CD14-positive monocyte (primary cell): ENCODE results near the gene NTN5. TPM values are rescaled to one million over a fixed set of nuclear protein-coding genes. Genes with fewer than 3 reads are reported as not detected.

Experiments used
- DNase-seq, 3 donors: peaks; one replicate each; pipeline ENCODE4 v3.0.0-alpha.2; 2011 to 2022
- H2AFZ ChIP-seq: 2 replicates; pipeline ENCODE4 v1.6.0; 2012; ENCODE audit warnings: mild to moderate bottlenecking, low read depth, low read length, inconsistent platforms; ENCODE audit not compliant: insufficient read depth, poor library complexity, severe bottlenecking
- H3K27ac ChIP-seq, 2 donors: 1 replicate in 1 of 2; 2 replicates in 1 of 2; pipeline ENCODE4 v1.5.1; 2012 to 2013; ENCODE audit warnings: low read length in 2 of 2, control low read depth in 1 of 2, inconsistent platforms in 1 of 2, low read depth in 1 of 2, mild to moderate bottlenecking in 1 of 2
- H3K27me3 ChIP-seq, 2 donors: one replicate each; pipeline versions ENCODE4 v1.6.0 to v1.6.1; 2011 to 2013; ENCODE audit warnings: low read length in 2 of 2; ENCODE audit not compliant: control insufficient read depth in 2 of 2, insufficient read depth in 2 of 2
- H3K36me3 ChIP-seq, 2 donors: replicated peaks in 1 of 2; 1 replicate in 1 of 2; 2 replicates in 1 of 2; pipeline versions ENCODE4 v1.5.1 to v1.6.1; 2012 to 2013; ENCODE audit warnings: low read length in 2 of 2, control low read depth in 1 of 2, inconsistent platforms in 1 of 2, mild to moderate bottlenecking in 1 of 2; ENCODE audit not compliant: insufficient read depth in 2 of 2, control insufficient read depth in 1 of 2
- H3K4me1 ChIP-seq, 2 donors: 1 replicate in 1 of 2; 2 replicates in 1 of 2; pipeline versions ENCODE4 v1.5.1 to v1.6.1; 2012 to 2013; ENCODE audit warnings: low read length in 2 of 2, control low read depth in 1 of 2, inconsistent platforms in 1 of 2, mild to moderate bottlenecking in 1 of 2, moderate library complexity in 1 of 2; ENCODE audit not compliant: insufficient read depth in 2 of 2, control insufficient read depth in 1 of 2
- H3K4me2 ChIP-seq: replicated peaks from 2 replicates; pipeline ENCODE3; 2012; ENCODE audit warnings: low read length, moderate library complexity, mild to moderate bottlenecking; ENCODE audit not compliant: poor library complexity, severe bottlenecking; ENCODE audit errors: extremely low read depth
- H3K4me3 ChIP-seq, 3 experiments: fragments of 200-600 bp in 1 of 3; sonication (generic) in 1 of 3; replicated peaks in 1 of 3; 1 replicate in 2 of 3; 2 replicates in 1 of 3; pipeline ENCODE4 v1.5.1; 2011 to 2013; ENCODE audit warnings: low read length in 3 of 3, mild to moderate bottlenecking in 3 of 3, control low read depth in 2 of 3, low read depth in 2 of 3, inconsistent platforms in 1 of 3, moderate library complexity in 1 of 3
- H3K79me2 ChIP-seq: 2 replicates; pipeline ENCODE4 v1.6.0; 2012; ENCODE audit warnings: mild to moderate bottlenecking, control low read depth, inconsistent platforms, low read length, moderate library complexity; ENCODE audit not compliant: insufficient read depth
- H3K9ac ChIP-seq: 2 replicates; pipeline ENCODE4 v1.6.0; 2017; ENCODE audit warnings: low read length, mild to moderate bottlenecking; ENCODE audit not compliant: insufficient read depth, poor library complexity, severe bottlenecking
- H3K9me3 ChIP-seq, 2 donors: replicated peaks in 1 of 2; 1 replicate in 1 of 2; 2 replicates in 1 of 2; pipeline versions ENCODE4 v1.5.1 to v1.6.1; 2012 to 2013; ENCODE audit warnings: low read length in 2 of 2, control low read depth in 1 of 2; ENCODE audit not compliant: control insufficient read depth in 1 of 2, insufficient read depth in 1 of 2
- H4K20me1 ChIP-seq: 2 replicates; pipeline ENCODE4 v1.6.0; 2012; ENCODE audit warnings: mild to moderate bottlenecking, low read length, control low read depth, moderate library complexity; ENCODE audit not compliant: insufficient read depth
- H3K27ac Mint-ChIP-seq, 7 donors: one replicate each; pipeline ENCODE4 v1.8.0; 2020; ENCODE audit warnings: mild to moderate bottlenecking in 7 of 7, mixed read lengths in 7 of 7, moderate library complexity in 6 of 7, inconsistent platforms in 2 of 7
- H3K27me3 Mint-ChIP-seq, 3 donors: one replicate each; pipeline ENCODE4 v1.8.0; 2021 to 2022; ENCODE audit warnings: low read depth in 3 of 3, mild to moderate bottlenecking in 3 of 3, mixed read lengths in 3 of 3, moderate library complexity in 3 of 3, inconsistent platforms in 1 of 3
- H3K36me3 Mint-ChIP-seq, 2 donors: one replicate each; pipeline ENCODE4 v1.8.0; 2020; ENCODE audit warnings: mixed read lengths in 2 of 2, inconsistent platforms in 1 of 2, mild to moderate bottlenecking in 1 of 2
- H3K4me1 Mint-ChIP-seq: one replicate; pipeline ENCODE4 v1.8.0; 2020; ENCODE audit warnings: mild to moderate bottlenecking, mixed read lengths
- H3K4me3 Mint-ChIP-seq, 2 donors: one replicate each; pipeline ENCODE4 v1.8.0; 2020; ENCODE audit warnings: mild to moderate bottlenecking in 2 of 2, mixed read lengths in 2 of 2, moderate library complexity in 1 of 2
- H3K9me3 Mint-ChIP-seq, 7 donors: one replicate each; pipeline ENCODE4 v1.8.0; 2020 to 2022; ENCODE audit warnings: mixed read lengths in 7 of 7, mild to moderate bottlenecking in 6 of 7, moderate library complexity in 6 of 7, inconsistent platforms in 2 of 7
- CTCF ChIP-seq: fragments of 200-600 bp; IDR thresholded peaks from one replicate; pipeline ENCODE4 v1.8.0; 2022; ENCODE audit warnings: antibody characterized with exemption, mild to moderate bottlenecking
- WGBS: methylation state at CpG from one replicate; pipeline ENCODE4 v1.1.5; 2013; ENCODE audit warnings: missing lambda C conversion rate; ENCODE audit not compliant: insufficient coverage; 5-methylcytosine and 5-hydroxymethylcytosine counted together
- intact Hi-C, 2 donors: fragments of 100-400 bp; cut with micrococcal nuclease; formaldehyde crosslinking; loops; one replicate each; pipeline versions ENCODE4 v1.15.0 to v1.15.1; 2023
- polyA plus RNA-seq, 3 donors: library from polyadenylated mRNA; depleted of rRNA in 1 of 3; unstranded in 2 of 3; stranded (reverse) in 1 of 3; fragments of 300-500 nt in 2 of 3; fragments of >200 nt in 1 of 3; fragmentation: Illumina TruSeq in 2 of 3; gene quantifications; 1 replicate in 2 of 3; 2 replicates in 1 of 3; pipeline ENCODE4 v1.2.3, GENCODE V29; 2012 to 2021

Gene NTN5
- polyA plus RNA-seq, 3 donors: 0.44 TPM; not detected in 2

- H3K4me3 ChIP-seq: no peak overlapping the region
- no peak overlapping the region for H3K27ac ChIP-seq
- H3K36me3 Mint-ChIP-seq: peaks cover 0 to 4% of the 10 kb centered on the region in 2 donors
- no peaks in the 10 kb centered on the region for H4K20me1 ChIP-seq
- H3K79me2 ChIP-seq: no peaks in the 10 kb centered on the region
- intact Hi-C loops: no loop called here
- no peaks in the 10 kb centered on the region for H3K36me3 ChIP-seq
- no peak overlapping the region for H3K9ac ChIP-seq
- DNase-seq: no peak
- no peaks in the 10 kb centered on the region for H3K9me3 ChIP-seq
- no peaks in the 10 kb centered on the region for H3K27me3 ChIP-seq
- no peaks in the 10 kb centered on the region for H3K4me1 ChIP-seq
- H3K4me2 ChIP-seq: no peak overlapping the region
- peaks cover 0 to 4% (median 1%) of the 10 kb centered on the region in 3 donors for H3K27me3 Mint-ChIP-seq
- peaks cover 0 to 5% (median 2%) of the 10 kb centered on the region in 7 donors for H3K9me3 Mint-ChIP-seq
- no peak overlapping the region for H3K27ac Mint-ChIP-seq
- H3K4me1 Mint-ChIP-seq: no peaks in the 10 kb centered on the region
- 79% methylated on average over 2 of the region's 2 CpGs for WGBS
- TF ChIP-seq CTCF: no peak
- no peak overlapping the region for H2AFZ ChIP-seq
- H3K4me3 Mint-ChIP-seq: no peak overlapping the region
Observed at GRCh38 chr19:48705431-48705830, 32.6 kb upstream of the NTN5 start.

GRCh38 chr19:48703316-48703715 is 30.5 kb upstream of the NTN5 start:
- H3K9ac ChIP-seq: no peak overlapping the region
- peaks cover 3 to 6% (median 3%) of the 10 kb centered on the region in 3 donors for H3K27me3 Mint-ChIP-seq
- no peaks in the 10 kb centered on the region for H3K4me1 ChIP-seq
- H3K9me3 ChIP-seq: no peaks in the 10 kb centered on the region
- no peak for TF ChIP-seq CTCF
- H3K27ac ChIP-seq: no peak overlapping the region
- peaks cover 0 to 5% (median 2%) of the 10 kb centered on the region in 7 donors for H3K9me3 Mint-ChIP-seq
- DNase-seq: no peak
- no peaks in the 10 kb centered on the region for H3K27me3 ChIP-seq
- H3K4me2 ChIP-seq: no peak overlapping the region
- no peaks in the 10 kb centered on the region for H4K20me1 ChIP-seq
- intact Hi-C loops: no loop called here
- no peak overlapping the region for H2AFZ ChIP-seq
- WGBS: 91% methylated on average over 17 of the region's 23 CpGs
- H3K4me3 Mint-ChIP-seq: no peak overlapping the region
- no peaks in the 10 kb centered on the region for H3K79me2 ChIP-seq
- no peaks in the 10 kb centered on the region for H3K36me3 ChIP-seq
- H3K4me1 Mint-ChIP-seq: no peaks in the 10 kb centered on the region
- H3K4me3 ChIP-seq: no peak overlapping the region
- H3K27ac Mint-ChIP-seq: no peak overlapping the region
- peaks cover 0 to 4% of the 10 kb centered on the region in 2 donors for H3K36me3 Mint-ChIP-seq
